Gastroesophageal sphincter (tissue), 4 donors: Measurements from ENCODE around the gene LDB2. TPM values are rescaled to one million over a fixed set of nuclear protein-coding genes. Genes with fewer than 3 reads are reported as not detected.

Experiments
- ATAC-seq: fragments of 150-250 bp; one replicate; pipeline ENCODE4 v1.9.1; 2016; ENCODE audit warnings: mild to moderate bottlenecking, moderate library complexity
- H3K27ac ChIP-seq, 4 donors: fragments of 200-600 bp; sonication (generic) in 3 of 4; 1 replicate in 3 of 4; 2 replicates in 1 of 4; pipeline ENCODE4 v1.5.1; 2016 to 2019
- H3K27me3 ChIP-seq: fragments of 200-600 bp; sonication (generic); one replicate; pipeline ENCODE4 v1.5.1; 2019
- H3K36me3 ChIP-seq, 2 donors: fragments of 200-600 bp; sonication (generic); one replicate each; pipeline ENCODE4 v1.5.1; 2019; ENCODE audit warnings: control low read depth in 1 of 2
- H3K4me1 ChIP-seq, 3 donors: fragments of 200-600 bp; sonication (generic); 1 replicate in 2 of 3; 2 replicates in 1 of 3; pipeline ENCODE4 v1.5.1; 2016 to 2019; ENCODE audit warnings: control low read depth in 2 of 3
- H3K4me3 ChIP-seq, 2 donors: fragments of 200-600 bp; sonication (generic); one replicate each; pipeline ENCODE4 v1.5.1; 2019; ENCODE audit warnings: mild to moderate bottlenecking in 1 of 2, moderate library complexity in 1 of 2
- H3K9me3 ChIP-seq, 3 donors: fragments of 200-600 bp; sonication (generic); one replicate each; pipeline ENCODE4 v1.5.1; 2017 to 2019; ENCODE audit warnings: control low read depth in 2 of 3
- EP300 ChIP-seq: sonication (generic); formaldehyde crosslinking; IDR thresholded peaks from one replicate; pipeline ENCODE4 v1.6.1; 2017; ENCODE audit warnings: antibody characterized with exemption, mild to moderate bottlenecking
- POLR2A ChIP-seq, 2 donors: fragments of 450-650 bp; IDR thresholded peaks; one replicate each; pipeline ENCODE4 v1.6.1; 2017; ENCODE audit warnings: antibody characterized with exemption in 2 of 2, mild to moderate bottlenecking in 2 of 2, moderate library complexity in 1 of 2
- POLR2AphosphoS5 ChIP-seq: sonication (generic); formaldehyde crosslinking; IDR thresholded peaks from one replicate; pipeline ENCODE4 v1.6.1; 2017; ENCODE audit warnings: antibody characterized with exemption
- WGBS, 2 donors: methylation state at CpG; one replicate each; pipeline ENCODE4 v1.1.5; 2018; ENCODE audit warnings: low coverage in 1 of 2; 5-methylcytosine and 5-hydroxymethylcytosine counted together
- total RNA-seq, 4 donors: library from RNA; depleted of rRNA; stranded (reverse); fragments of >200 nt; gene quantifications; one replicate each; pipeline ENCODE4 v1.1.0, GENCODE V29; 2016
- TF ChIP-seq, protein P1 (sequence below), 4 experiments: fragments of 200-600 bp in 2 of 4; fragments of 450-650 bp in 2 of 4; sonication (generic) in 1 of 4; IDR thresholded peaks; one replicate each; pipeline ENCODE4 v1.5.1; 2017 to 2019; ENCODE audit warnings: antibody characterized with exemption in 4 of 4, mild to moderate bottlenecking in 2 of 4, moderate library complexity in 2 of 4

The LDB2 gene
- total RNA-seq, 4 donors from 2014 or later: 23.6 to 29.6 (median 28.3) TPM

GRCh38 chr4:16521156-16521915 is 377.1 kb downstream of the LDB2 start:
- Histone ChIP-seq H3K4me1 (peaks cover 0 to 13% (median 0%) of the 10 kb centered on the region in 3 donors), H3K9me3 (no peaks in the 10 kb centered on the region), H3K27me3 (no peaks in the 10 kb centered on the region), H3K36me3 (no peaks in the 10 kb centered on the region), H3K27ac (no peak overlapping the region), H3K4me3 (no peak overlapping the region)
- WGBS, 2 donors: 100% methylated on average over 1 of the region's 1 CpG; no CpG with 5 or more reads in 1 of the 2 donors
- no peak for ATAC-seq
- TF ChIP-seq POLR2AphosphoS5 (no peak), EP300 (no peak), POLR2A (IDR thresholded peaks at IDR 0.05) (no peak)
- TF ChIP-seq, protein P1, sequence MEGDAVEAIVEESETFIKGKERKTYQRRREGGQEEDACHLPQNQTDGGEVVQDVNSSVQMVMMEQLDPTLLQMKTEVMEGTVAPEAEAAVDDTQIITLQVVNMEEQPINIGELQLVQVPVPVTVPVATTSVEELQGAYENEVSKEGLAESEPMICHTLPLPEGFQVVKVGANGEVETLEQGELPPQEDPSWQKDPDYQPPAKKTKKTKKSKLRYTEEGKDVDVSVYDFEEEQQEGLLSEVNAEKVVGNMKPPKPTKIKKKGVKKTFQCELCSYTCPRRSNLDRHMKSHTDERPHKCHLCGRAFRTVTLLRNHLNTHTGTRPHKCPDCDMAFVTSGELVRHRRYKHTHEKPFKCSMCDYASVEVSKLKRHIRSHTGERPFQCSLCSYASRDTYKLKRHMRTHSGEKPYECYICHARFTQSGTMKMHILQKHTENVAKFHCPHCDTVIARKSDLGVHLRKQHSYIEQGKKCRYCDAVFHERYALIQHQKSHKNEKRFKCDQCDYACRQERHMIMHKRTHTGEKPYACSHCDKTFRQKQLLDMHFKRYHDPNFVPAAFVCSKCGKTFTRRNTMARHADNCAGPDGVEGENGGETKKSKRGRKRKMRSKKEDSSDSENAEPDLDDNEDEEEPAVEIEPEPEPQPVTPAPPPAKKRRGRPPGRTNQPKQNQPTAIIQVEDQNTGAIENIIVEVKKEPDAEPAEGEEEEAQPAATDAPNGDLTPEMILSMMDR (IDR thresholded peaks at IDR 0.05): no peak

GRCh38 chr4:16516796-16517439 is 381.5 kb downstream of the LDB2 start:
- TF ChIP-seq POLR2AphosphoS5: peak; percentile 72
- TF ChIP-seq, protein P1 (IDR thresholded peaks at IDR 0.05): peak in 2 of 4 experiments; percentile 33 to 56
- no peak for TF ChIP-seq POLR2A (IDR thresholded peaks at IDR 0.05)
- no peak for TF ChIP-seq EP300
- Histone ChIP-seq H3K9me3 (no peaks in the 10 kb centered on the region), H3K4me1 (peaks cover 0 to 9% (median 0%) of the 10 kb centered on the region in 3 donors), H3K4me3 (no peak overlapping the region), H3K27ac (no peak overlapping the region), H3K36me3 (no peaks in the 10 kb centered on the region), H3K27me3 (no peaks in the 10 kb centered on the region)
- 38 to 43% methylated on average over 5 of the region's 5 CpGs for WGBS, 2 donors
- ATAC-seq: no peak

DNA sequence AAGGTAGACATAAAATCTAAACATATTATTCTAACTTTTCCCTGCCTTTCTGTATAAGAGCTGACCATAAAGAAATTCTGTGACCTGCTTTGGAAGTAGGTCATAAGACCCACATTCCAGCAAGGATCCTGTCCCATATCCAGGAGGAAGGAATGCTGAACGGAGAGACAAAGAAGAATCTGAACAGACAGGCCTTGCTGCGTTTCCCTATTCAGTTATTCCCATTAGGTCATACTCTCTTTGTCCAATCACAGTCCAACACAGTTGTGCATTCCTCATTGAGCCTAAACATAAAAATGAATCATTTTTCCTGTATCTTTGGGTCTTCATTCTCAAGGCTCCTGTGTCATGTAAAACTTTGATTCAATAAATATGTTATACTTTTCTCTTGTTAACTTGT is 384.6 kb downstream of the LDB2 start:
- H3K4me1 ChIP-seq: peaks cover 0 to 9% (median 0%) of the 10 kb centered on the region in 3 donors
- TF ChIP-seq POLR2A (IDR thresholded peaks at IDR 0.05) (no peak), EP300 (no peak), POLR2AphosphoS5 (no peak)
- TF ChIP-seq, protein P1 (IDR thresholded peaks at IDR 0.05): no peak
- H3K36me3 ChIP-seq: peaks cover 0 to 6% of the 10 kb centered on the region in 2 donors
- peaks cover 0 to 9% (median 0%) of the 10 kb centered on the region in 3 donors for H3K9me3 ChIP-seq
- no peak overlapping the region for H3K4me3 ChIP-seq
- ATAC-seq: no peak
- 84 to 92% methylated on average over 2 of the region's 2 CpGs for WGBS, 2 donors
- H3K27me3 ChIP-seq: no peaks in the 10 kb centered on the region
- no peak overlapping the region for H3K27ac ChIP-seq

GRCh38 chr4:16508968-16509367 is 389.5 kb downstream of the LDB2 start:
- 75 to 92% methylated on average over 1 of the region's 1 CpG for WGBS, 2 donors
- no peak for TF ChIP-seq POLR2AphosphoS5
- TF ChIP-seq, protein P1 (IDR thresholded peaks at IDR 0.05): no peak
- no peak for TF ChIP-seq POLR2A (IDR thresholded peaks at IDR 0.05)
- no peak for TF ChIP-seq EP300

More at GRCh38 chr4:16508968-16509367, 389.5 kb downstream of the LDB2 start:
- Histone ChIP-seq H3K27ac (no peak overlapping the region), H3K36me3 (peaks cover 0 to 28% of the 10 kb centered on the region in 2 donors), H3K27me3 (no peaks in the 10 kb centered on the region), H3K4me1 (no peaks in the 10 kb centered on the region), H3K9me3 (peaks cover 0 to 9% (median 0%) of the 10 kb centered on the region in 3 donors), H3K4me3 (no peak overlapping the region)
- ATAC-seq: no peak
